PC-9 (cell line): ENCODE data around the gene ZBTB48.

Experiments
- EZH2 ChIP-seq: fragments of 200-600 bp; sonication (generic); IDR thresholded peaks from 2 replicates; pipeline ENCODE4 v1.8.0; 2017; ENCODE audit warnings: antibody characterized with exemption, low read depth
- TF ChIP-seq, protein P1 (sequence below): fragments of 200-600 bp; sonication (generic); conservative IDR thresholded peaks from 2 replicates; pipeline ENCODE4 v1.6.1; 2017; ENCODE audit warnings: mixed run types, antibody characterized with exemption, mild to moderate bottlenecking, moderate library complexity

DNA sequence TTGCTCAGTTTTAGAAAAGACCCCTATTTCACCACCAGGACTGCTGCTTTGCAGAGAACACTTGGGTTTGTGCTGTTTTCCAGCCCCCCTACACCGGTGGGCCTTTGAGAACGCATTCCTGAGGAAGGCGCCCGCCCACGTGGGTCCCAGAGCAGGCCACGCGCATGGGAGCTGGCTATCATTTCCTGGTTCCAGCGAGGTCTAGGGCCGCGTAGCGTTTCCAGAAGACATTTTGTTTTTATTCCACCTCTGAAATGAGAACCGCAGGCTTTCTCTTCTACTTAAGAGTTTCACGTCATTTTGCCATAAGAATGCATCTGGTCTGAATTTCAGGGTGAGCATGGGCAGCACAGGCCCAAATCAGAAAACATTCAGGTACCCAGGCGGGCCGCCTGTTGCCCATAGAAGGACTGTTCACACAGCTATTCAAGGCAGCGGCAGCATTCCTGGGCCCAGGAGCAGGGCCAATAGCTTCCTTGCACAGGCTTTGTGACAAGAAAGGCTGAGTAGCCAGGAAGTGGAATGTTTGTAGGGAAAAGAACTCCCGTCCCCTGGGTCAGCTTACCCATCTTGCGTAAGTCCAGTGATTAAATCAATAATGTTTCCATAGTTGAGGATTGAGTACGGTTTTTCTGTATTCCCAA, 24.2 kb downstream of the ZBTB48 start:
- TF ChIP-seq, protein P1, sequence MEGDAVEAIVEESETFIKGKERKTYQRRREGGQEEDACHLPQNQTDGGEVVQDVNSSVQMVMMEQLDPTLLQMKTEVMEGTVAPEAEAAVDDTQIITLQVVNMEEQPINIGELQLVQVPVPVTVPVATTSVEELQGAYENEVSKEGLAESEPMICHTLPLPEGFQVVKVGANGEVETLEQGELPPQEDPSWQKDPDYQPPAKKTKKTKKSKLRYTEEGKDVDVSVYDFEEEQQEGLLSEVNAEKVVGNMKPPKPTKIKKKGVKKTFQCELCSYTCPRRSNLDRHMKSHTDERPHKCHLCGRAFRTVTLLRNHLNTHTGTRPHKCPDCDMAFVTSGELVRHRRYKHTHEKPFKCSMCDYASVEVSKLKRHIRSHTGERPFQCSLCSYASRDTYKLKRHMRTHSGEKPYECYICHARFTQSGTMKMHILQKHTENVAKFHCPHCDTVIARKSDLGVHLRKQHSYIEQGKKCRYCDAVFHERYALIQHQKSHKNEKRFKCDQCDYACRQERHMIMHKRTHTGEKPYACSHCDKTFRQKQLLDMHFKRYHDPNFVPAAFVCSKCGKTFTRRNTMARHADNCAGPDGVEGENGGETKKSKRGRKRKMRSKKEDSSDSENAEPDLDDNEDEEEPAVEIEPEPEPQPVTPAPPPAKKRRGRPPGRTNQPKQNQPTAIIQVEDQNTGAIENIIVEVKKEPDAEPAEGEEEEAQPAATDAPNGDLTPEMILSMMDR = no peak
- TF ChIP-seq EZH2 = no peak
